Body of pancreas (tissue), 4 donors: Measurements from ENCODE around the gene KIF1B.

Source experiments
- CTCF ChIP-seq, 7 experiments: fragments of 450-650 bp in 4 of 7; fragments of 200-600 bp in 3 of 7; sonication (generic) in 3 of 7; IDR thresholded peaks; one replicate each; pipeline ENCODE4 v1.5.1; 2016 to 2019; ENCODE audit warnings: antibody characterized with exemption in 7 of 7
- POLR2A ChIP-seq, 3 donors: fragments of 450-650 bp; IDR thresholded peaks; one replicate each; pipeline ENCODE4 v1.6.1; 2016; ENCODE audit warnings: antibody characterized with exemption in 3 of 3, mild to moderate bottlenecking in 2 of 3

GRCh38 chr1:10360045-10360444 is 149.7 kb downstream of the KIF1B start:
- TF ChIP-seq POLR2A (IDR thresholded peaks at IDR 0.05): no peak
- TF ChIP-seq CTCF (IDR thresholded peaks at IDR 0.05): no peak
